Erythroblast (primary cell): Measurements from ENCODE around the gene TAAR8.
"Not testable (repeated sequence)": the region's sequence is repeated elsewhere in the genome, so short reads cannot be mapped to it uniquely, and the experiment has no call there.

Experiments used
- GATA1 ChIP-seq: IDR thresholded peaks from 2 replicates; pipeline ENCODE4 v1.6.1; 2011; ENCODE audit warnings: low read depth, mild to moderate bottlenecking, control low read depth, low read length, moderate library complexity
- POLR2A ChIP-seq: IDR thresholded peaks from 2 replicates; pipeline ENCODE4 v1.6.1; 2011; ENCODE audit warnings: mild to moderate bottlenecking, low read length

DNA sequence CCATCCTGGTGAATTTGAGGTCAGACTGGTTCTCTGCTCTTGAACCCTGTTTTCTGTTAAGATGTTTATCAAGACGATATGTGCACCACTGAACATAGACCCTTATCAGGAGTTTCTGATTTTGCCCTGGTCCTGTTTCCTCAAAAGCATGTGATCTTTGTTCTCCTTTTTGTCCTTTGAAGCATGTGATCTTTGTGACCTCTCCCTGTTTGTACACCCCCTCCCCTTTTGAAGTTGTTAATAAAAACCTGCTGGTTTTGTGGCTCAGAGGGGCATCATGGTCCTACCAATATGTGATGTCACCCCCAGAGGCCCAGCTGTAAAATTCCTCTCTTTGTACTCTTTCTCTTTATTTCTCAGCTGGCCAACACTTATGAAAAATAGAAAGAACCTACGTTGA is 17.9 kb upstream of the TAAR8 start:
- not testable (repeated sequence) for TF ChIP-seq POLR2A, GATA1
